IPS-NIHi7 (cell line): ENCODE results near the gene KDM1B.
"Not testable (repeated sequence)": the region's sequence is repeated elsewhere in the genome, so short reads cannot be mapped to it uniquely, and the experiment has no call there.

Experiments used
- DNase-seq: peaks from one replicate; pipeline ENCODE4 v3.0.0; 2012; ENCODE audit warnings: mixed read lengths; ENCODE audit errors: extremely low spot score

Gene KDM1B

GRCh38 chr6:18189196-18189595, 34.0 kb downstream of the KDM1B start:
- no peak for DNase-seq

DNA sequence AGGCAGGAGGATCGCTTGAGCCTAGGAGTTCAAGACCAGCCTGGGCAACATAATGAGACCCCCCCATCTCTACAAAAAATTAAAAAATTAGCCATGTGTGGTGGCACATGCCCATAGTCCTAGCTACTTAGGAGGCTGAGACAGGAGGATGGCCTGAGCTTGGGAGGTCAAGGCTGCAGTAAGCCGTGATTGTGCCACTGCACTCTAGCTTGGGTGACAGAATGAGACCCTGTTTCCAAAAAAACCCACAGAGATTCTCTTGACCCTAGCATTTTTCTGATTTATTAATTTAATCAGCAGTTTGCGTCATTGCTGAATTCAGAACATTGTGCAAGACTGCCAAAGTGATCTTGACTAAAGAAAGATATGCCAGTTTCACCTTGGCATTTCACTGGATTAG, 36.8 kb downstream of the KDM1B start:
- DNase-seq = no peak

- no peak for DNase-seq
These were observed 48.6 kb downstream of the KDM1B start for GRCh38 chr6:18203786-18204185.

DNA sequence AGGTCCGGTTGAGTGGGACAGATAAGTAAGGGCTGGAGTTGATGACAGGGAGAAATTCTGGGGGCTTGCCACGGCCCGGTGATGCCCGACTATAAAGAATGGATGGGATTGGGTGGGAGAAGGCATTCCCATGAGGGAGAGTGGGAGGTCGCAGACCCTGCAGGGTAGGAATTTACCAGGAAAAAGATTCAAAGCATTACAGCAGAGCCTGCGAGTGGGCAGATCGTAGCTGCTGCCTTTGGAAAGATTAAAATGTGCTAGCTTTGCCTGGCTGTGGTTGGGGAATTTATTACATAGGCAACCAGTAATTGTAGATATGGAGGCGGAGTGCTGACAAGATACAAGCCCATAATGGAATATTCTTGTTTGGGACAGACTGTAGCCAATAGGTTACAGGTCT, 49.5 kb downstream of the KDM1B start:
- DNase-seq = no peak

DNA sequence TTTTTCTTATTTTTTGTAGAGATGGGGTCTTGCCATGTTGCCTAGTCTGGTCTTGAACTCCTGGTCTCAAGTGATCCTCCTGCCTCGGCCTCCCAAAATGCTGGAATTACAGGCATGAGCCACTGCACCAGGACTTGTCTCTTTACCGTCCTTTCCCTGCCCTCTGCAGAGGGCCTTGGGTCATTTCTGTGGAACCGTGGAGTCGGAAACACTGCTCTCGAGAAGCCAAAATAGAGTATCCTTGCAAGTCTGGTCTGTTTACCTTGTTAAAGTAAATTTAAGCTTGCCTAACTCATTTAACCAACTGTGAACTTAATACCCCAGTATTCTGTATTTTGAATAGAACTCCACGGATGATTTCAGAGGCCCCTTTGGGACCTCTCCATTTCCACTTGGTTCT, 51.4 kb downstream of the KDM1B start:
- DNase-seq = no peak

DNA sequence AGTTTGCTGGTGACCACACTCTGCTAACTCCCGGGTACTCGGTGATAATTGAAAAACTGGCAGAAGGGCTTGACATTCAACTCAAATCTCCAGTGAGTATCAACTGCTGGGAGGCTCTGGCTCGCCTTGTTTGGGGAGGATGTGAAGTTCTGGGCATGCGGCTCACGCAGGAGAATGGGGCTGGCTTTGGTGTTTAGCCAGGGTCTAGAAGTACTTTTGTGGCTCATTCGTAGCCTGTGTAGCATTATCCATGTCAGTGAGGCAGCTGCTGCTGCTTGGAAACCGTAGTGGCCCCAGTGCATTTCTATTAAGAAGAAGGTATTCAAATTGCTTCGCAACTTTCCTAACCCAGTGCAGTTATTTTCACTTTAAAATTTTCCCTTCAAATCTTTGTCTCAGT, 52.2 kb downstream of the KDM1B start:
- DNase-seq = no peak

GRCh38 chr6:18207949-18208348, 52.7 kb downstream of the KDM1B start:
- no peak for DNase-seq

GRCh38 chr6:18208778-18209177, 53.6 kb downstream of the KDM1B start:
- not testable (repeated sequence) for DNase-seq

DNA sequence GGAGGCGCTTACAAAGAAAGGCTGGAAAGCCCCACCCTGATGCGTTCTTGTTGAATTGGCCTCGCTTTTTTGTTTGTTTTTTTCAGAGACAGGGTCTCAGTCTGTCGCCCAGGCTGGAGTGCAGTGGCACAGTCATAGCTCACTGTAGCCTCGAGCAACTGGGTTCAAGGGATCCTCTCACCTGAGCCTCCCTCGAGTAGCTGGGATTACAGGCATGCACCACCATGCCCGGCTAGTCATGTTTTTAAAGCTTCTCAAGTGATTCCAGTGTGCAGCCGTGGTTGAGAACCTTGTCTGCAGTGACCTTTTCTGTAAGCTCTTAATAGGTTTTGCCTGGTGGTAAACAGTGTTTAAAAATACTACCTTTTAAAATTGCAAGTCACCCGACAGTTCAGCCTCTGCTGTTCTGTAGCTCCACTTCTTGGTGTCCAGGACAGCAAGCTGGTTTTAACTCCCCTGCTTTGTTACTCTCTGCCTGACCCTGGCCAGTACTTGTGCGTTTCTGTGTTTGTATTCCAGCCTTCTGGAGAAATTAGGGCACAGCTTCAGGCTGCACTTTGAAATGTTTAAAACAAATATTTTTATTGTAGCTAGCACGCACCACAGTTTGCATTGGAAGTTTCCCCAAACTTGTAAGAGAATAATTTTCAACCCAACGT, 54.4 kb downstream of the KDM1B start:
- DNase-seq = no peak

- DNase-seq = no peak
These were observed 55.5 kb downstream of the KDM1B start for GRCh38 chr6:18210707-18211106.

DNA sequence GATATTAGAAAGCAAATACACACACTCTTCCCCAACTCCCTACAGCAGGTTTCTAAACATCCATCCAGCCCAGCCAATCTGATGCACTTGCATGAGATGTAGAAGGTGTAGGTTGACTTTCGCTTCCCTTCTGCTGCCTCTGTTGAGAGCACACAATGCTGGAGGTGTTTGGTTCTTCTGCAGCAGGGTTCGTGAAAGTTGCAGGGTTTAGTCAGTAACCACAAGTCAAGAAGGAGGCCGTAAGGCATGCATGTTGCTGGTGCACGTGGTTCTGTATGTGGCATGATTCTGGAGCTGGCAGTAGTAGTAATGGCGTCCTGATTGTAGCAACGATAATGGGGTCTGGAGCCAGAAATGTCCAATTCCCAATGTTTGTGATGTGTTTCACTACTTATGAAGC, 56.1 kb downstream of the KDM1B start:
- no peak for DNase-seq

DNA sequence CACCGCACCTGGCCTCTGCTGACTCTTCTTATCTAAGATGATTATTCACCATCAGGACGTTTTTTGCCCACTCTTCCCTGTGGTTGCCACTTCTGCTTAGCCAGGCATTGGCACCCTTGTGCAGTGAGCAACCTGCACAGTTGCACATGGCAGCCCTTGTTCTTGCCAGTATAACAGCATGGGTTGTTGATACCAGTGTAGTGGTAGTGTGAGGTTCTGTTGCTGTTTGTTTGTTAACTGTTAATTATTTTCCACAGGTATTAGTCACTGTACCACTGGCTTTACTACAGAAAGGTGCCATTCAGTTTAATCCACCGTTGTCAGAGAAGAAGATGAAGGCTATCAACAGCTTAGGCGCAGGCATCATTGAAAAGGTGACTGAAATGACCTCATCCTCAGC, 57.0 kb downstream of the KDM1B start:
- DNase-seq = no peak

DNA sequence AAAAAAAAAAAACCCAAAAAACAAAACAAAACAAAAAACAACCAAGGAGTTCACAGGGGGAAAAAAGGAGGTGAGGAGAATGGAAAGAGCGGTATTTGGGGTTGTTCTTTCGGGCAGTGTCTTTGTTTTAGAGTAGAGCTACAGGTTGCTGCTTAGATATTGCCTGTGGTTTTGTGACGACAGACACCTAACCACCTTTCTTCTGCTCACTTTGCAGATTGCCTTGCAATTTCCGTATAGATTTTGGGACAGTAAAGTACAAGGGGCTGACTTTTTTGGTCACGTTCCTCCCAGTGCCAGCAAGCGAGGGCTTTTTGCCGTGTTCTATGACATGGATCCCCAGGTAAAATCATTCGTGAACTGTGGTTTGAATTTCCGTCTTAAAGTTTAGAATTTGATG, 58.2 kb downstream of the KDM1B start:
- no peak for DNase-seq

DNA sequence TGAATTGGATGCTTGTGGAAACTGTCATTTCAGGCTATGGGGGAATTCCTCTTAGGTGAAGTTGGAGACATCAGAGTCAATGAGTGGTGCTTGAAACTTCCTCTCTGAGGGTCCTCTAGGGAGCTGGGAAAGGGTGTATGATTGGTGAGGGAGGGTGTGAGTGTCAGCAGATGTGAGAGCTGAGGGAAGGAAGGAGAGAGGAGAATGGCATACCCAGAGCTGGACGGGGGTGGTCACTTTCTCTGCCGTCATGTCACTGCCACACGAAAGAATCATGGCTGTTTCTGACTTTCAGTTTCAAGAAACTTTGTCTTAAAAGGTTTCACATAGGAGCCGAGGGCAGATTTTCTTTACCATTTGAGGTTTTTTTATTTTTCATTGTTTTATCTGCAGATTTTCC, 58.8 kb downstream of the KDM1B start:
- no peak for DNase-seq

DNA sequence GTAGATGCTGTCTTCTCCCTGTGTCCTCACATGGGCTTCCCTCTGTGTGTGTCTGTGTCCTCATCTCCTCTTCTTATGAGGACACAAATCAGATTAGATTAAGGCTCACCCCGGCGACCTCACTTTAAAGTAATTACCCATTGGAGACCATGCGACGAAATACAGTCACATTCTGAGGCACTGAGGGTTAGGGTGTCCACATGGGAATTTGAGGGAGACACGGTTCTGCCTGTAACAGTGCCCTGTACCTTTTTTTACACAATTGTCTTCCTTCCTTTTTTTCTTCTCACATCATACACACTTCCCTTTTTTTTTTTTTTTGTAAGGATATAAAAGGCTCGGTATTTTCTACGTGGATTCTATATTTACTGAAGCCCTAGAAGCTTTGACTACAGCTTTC, 60.2 kb downstream of the KDM1B start:
- no peak for DNase-seq

DNA sequence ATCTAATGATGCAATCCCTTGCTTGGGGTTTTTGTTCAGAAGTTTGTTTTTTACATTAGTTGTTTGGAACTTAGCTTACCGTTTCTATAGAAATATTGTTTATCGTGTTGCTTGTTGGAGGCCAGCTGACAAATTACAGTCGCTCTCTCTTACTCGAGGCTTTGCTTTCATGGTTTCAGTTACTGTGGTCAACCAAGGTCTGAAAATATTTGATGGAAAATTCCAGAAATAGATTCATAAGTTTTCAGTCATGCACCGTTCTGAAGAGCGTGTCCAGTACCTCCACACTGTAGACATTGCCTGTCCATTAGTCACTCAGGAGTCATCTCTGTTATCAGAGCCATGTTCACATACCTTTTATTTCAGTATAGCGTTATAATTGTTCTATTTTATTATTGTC, 61.2 kb downstream of the KDM1B start:
- DNase-seq = no peak

GRCh38 chr6:18218233-18218632, 63.0 kb downstream of the KDM1B start:
- no peak for DNase-seq

DNA sequence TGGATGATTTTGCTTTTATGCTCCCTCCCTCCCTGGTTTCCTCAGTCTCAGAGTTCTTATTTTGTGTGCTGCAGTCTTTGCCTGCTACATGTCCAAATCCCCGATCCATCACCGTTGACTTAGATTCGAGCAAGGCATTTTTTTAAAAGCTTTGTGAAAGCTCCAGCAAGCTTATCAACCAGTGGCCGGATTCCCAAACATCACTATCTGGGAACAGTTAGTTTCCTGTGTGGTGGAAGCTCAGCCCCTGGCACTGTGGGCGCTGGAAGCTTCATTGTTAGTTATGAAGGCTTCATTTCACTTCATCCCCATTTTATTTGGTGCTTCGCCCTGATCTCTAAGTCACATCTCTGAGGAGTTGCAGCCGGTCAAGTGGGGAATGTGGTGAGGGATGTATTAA, 64.4 kb downstream of the KDM1B start:
- DNase-seq = no peak

DNA sequence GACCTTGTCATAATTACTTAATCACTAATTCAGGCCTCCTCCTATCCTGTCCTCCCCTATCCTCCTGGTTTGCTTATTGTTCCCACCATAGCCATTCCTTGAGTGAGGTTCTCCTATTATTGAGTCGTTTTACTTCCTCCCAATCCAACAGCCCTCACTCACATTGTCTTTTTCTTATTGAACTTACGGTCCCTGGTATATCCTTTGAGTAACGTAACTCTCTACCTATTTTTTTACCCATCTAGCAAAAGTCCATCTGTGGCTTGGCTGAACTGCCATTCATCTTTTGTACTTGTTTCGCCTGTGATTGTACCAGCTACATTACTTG, 66.0 kb downstream of the KDM1B start:
- DNase-seq = no peak

GRCh38 chr6:18226451-18227105, 71.4 kb downstream of the KDM1B start:
- not testable (repeated sequence) for DNase-seq

- not testable (repeated sequence) for DNase-seq
These were observed 71.9 kb downstream of the KDM1B start for GRCh38 chr6:18227166-18227565.

DNA sequence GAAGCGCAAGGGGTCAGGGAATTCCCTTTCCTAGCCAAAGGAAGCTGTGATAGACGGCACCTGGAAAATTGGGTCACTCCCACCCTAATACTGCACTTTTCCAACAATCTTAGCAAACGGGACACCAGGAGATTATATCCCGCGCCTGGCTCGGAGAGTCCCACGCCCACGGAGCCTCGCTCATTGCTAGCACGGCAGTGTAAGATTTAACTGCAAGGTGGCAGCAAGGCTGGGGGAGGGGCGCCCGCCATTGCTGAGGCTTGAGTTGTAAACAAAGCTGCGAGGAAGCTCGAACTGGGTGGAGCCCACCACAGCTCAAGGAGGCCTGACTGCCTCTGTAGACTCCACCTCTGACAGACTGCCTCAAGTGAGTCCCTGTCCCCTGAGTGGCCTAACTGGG, 73.4 kb downstream of the KDM1B start:
- DNase-seq = not testable (repeated sequence)

GRCh38 chr6:18231856-18232255, 76.6 kb downstream of the KDM1B start:
- not testable (repeated sequence) for DNase-seq

DNA sequence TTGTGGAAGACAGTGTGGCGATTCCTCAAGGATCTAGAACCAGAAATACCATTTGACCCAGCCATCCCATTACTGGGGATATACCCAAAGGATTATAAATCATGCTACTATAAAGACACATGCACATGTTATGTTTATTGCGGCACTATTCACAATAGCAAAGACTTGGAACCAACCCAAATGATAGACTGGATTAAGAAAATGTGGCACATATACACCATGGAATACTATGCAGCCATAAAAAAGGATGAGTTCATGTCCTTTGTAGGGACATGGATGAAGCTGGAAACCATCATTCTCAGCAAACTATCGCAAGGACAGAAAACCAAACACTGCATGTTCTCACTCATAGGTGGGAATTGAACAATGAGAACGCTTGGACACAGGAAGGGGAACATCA, 78.5 kb downstream of the KDM1B start:
- not testable (repeated sequence) for DNase-seq
